ENCODE results near the gene AHRR. TPM values are rescaled to one million over a fixed set of nuclear protein-coding genes. Genes with fewer than 3 reads are reported as not detected.

AHRR gene
- total RNA-seq, 2 donors from 2014 or later, result 1.9 to 2.1 TPM

DNA sequence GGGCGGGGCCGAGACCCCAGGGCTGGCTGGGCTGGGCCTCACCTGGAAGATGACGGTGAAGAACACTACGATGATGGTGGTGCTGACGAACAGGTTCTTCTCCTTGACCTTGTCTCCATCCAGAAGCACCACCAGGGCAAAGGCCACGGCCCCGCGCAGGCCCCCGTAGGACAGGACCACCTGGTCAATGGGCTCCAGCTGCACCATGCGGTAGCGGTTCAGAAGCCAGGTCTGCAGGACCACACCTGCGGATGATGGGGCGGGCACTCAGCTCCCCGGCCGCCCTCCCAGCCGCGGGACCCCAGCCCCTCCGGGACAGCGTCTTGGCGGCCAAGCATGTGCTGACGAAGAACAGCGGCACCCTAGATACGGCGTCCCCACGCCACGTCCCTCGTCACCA, 161.0 kb downstream of the AHRR start:
- intact Hi-C loops (cut with DNase I), result no loop called here
- Histone ChIP-seq H3K4me3 (no peak overlapping the region), H3K9me3 (no peaks in the 10 kb centered on the region), H3K27me3 (peaks cover 34% of the 10 kb centered on the region), H3K4me1 (no peaks in the 10 kb centered on the region), H3K36me3 (no peaks in the 10 kb centered on the region), H3K27ac (no peak overlapping the region), H3K9ac (ENCODE audit: low read depth in 2 of 2, low read length in 2 of 2) (no peak overlapping the region)
- TF ChIP-seq, protein P1, sequence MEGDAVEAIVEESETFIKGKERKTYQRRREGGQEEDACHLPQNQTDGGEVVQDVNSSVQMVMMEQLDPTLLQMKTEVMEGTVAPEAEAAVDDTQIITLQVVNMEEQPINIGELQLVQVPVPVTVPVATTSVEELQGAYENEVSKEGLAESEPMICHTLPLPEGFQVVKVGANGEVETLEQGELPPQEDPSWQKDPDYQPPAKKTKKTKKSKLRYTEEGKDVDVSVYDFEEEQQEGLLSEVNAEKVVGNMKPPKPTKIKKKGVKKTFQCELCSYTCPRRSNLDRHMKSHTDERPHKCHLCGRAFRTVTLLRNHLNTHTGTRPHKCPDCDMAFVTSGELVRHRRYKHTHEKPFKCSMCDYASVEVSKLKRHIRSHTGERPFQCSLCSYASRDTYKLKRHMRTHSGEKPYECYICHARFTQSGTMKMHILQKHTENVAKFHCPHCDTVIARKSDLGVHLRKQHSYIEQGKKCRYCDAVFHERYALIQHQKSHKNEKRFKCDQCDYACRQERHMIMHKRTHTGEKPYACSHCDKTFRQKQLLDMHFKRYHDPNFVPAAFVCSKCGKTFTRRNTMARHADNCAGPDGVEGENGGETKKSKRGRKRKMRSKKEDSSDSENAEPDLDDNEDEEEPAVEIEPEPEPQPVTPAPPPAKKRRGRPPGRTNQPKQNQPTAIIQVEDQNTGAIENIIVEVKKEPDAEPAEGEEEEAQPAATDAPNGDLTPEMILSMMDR (IDR thresholded peaks at IDR 0.05), result no peak
- DNase-seq, result no peak

DNA sequence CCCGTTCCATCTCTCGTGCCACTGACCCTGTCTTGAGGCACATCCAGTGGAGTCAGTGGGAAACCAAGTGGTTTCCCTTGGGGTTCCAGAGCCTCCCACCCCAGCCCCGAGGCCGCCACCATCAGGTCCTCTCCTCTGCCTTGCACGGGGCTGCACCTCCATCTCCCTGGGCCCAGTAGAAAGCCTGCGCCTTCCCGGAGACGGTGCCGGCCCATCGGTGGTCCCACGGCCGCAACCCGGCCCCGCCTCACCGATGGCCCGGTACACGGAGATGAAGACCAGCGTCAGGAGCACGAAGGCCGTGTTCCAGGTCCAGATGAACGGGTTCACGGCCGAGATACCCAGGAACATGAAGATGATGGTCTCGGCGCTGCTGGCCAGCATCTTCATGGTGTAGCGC, 161.5 kb downstream of the AHRR start:
- intact Hi-C loops (cut with DNase I), result no loop called here
- Histone ChIP-seq H3K4me3 (no peak overlapping the region), H3K9ac (ENCODE audit: low read depth in 2 of 2, low read length in 2 of 2) (no peak overlapping the region), H3K4me1 (no peaks in the 10 kb centered on the region), H3K9me3 (no peaks in the 10 kb centered on the region), H3K36me3 (no peaks in the 10 kb centered on the region), H3K27ac (no peak overlapping the region), H3K27me3 (peaks cover 29% of the 10 kb centered on the region)
- DNase-seq, result no peak
- TF ChIP-seq, protein P1 (IDR thresholded peaks at IDR 0.05), result no peak

DNA sequence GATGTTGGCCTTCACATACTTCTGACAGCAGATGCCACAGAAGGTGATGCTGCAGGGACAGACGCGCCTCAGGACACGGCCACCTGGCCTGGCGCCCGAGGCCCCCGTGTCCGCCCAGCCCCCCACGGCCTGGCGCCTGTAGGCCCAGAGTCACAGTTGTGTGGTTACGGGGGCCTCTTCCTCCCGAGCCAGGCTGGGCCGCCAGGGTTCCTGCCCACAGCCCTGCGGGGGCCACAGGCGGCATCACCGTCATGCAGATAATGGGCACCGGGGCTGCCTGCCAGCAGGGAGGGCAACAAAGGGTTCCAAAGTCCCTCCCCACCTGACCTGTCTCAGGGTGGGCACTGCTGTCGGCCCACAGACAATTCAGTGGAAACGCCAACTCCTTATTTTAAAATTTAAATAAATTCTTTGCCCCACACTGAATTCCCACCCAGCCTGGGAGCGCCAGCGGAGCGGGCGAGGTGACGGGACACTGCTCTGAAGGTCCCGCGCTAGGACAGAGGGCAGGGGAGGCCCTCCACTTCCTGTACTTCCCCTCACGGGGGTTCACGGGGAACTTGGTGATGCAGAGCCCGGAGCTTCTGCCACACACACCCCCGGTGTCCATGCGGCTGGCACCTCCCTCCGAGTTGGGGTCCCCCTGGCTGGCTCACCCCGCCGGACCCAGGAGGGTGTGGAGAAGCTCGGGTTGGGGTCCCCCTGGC, 162.1 kb downstream of the AHRR start:
- no peak overlapping the region for H3K4me3 ChIP-seq
- no peaks in the 10 kb centered on the region for H3K36me3 ChIP-seq
- TF ChIP-seq, protein P1 (IDR thresholded peaks at IDR 0.05), result no peak
- no peaks in the 10 kb centered on the region for H3K9me3 ChIP-seq
- intact Hi-C loops (cut with DNase I), result no loop called here
- H3K27ac ChIP-seq, result no peak overlapping the region
- DNase-seq, result no peak
- H3K4me1 ChIP-seq, result no peaks in the 10 kb centered on the region
- H3K9ac ChIP-seq (ENCODE audit: low read depth in 2 of 2, low read length in 2 of 2), result no peak overlapping the region
- peaks cover 27% of the 10 kb centered on the region for H3K27me3 ChIP-seq

DNA sequence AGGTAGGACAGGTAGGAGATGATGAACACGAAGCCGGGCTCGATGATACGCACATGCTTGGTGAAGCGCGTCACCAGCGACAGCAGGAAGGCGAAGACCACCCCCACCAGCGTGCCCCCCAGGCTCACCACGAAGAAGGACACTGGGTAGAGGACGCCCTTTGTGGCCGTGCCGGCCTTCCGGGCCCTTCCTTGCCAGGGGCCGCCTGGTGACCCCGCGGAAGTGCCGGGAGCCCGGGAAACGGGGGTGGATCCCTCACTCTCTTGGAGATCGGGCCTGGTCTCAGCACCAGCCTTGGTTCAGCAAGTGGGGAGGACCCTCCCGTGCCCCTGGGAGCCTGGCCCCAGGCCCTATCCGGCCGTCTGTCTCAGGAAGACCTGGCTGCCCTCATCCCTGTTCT, 163.0 kb downstream of the AHRR start:
- Histone ChIP-seq H3K4me1 (no peaks in the 10 kb centered on the region), H3K27me3 (peaks cover 25% of the 10 kb centered on the region), H3K9ac (ENCODE audit: low read depth in 2 of 2, low read length in 2 of 2) (no peak overlapping the region), H3K4me3 (no peak overlapping the region), H3K36me3 (no peaks in the 10 kb centered on the region), H3K27ac (no peak overlapping the region), H3K9me3 (no peaks in the 10 kb centered on the region)
- intact Hi-C loops (cut with DNase I), result no loop called here
- TF ChIP-seq, protein P1 (IDR thresholded peaks at IDR 0.05), result no peak
- no peak for DNase-seq

DNA sequence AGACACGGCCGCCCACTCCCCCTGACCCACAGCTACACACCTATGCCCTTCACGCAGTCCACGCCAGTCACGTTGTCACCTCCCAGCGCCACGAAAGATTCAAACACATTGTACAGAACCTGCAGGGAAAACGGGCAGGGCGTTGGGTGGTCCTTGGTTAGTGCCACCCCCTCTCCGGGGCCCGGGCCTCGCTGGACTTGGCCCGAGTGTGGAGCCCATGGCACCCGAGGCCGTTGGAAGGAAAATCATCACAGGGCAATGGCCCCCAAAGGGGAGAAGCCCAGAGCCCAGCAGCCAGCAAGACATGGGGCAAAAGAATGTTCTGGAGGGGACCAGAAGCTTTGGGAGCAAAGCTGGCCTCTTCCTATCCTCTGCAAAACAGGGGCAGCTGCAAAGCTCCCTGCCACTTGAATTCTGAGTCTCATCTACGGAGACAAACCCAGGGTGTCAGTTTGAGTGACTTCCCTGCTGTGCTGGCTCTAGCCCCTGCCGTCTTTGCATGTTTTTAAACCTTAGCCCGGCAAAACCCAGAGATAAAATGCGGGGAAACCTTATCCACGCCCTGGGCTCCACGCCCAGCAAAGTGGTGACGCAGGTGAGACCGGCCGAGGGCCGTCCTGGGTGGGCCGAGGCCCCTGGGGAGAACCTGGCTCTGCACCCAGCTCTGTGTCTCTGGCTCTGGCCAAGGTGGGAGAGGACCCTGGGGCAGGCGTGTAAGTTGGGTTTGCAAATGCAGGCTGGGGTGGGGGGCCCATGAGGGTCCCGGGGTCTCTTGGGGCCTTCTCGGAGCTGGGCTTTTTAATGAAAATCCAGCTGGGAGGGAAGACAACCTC, 163.8 kb downstream of the AHRR start:
- intact Hi-C loops (cut with DNase I), result no loop called here
- TF ChIP-seq, protein P1 (IDR thresholded peaks at IDR 0.05), result no peak
- H3K27me3 ChIP-seq, result peaks cover 25% of the 10 kb centered on the region

More for the DNA sequence above, 163.8 kb downstream of the AHRR start:
- H3K4me1 ChIP-seq, result no peaks in the 10 kb centered on the region
- DNase-seq, result no peak
- no peak overlapping the region for H3K4me3 ChIP-seq
- no peak overlapping the region for H3K9ac ChIP-seq (ENCODE audit: low read depth in 2 of 2, low read length in 2 of 2)
- H3K27ac ChIP-seq, result no peak overlapping the region
- H3K36me3 ChIP-seq, result no peaks in the 10 kb centered on the region
- no peaks in the 10 kb centered on the region for H3K9me3 ChIP-seq

Data from colonic mucosa (tissue), 4 donors.